HFFc6 (cell line): Measurements from ENCODE around the gene NUP50. TPM values are rescaled to one million over a fixed set of nuclear protein-coding genes. Genes with fewer than 3 reads are reported as not detected.

Experiments
- DNase-seq: peaks from one replicate; pipeline ENCODE4 v3.0.0-alpha.2; 2018
- H3K27ac Mint-ChIP-seq: 2 replicates; pipeline ENCODE4 v1.8.0; 2020; ENCODE audit warnings: mild to moderate bottlenecking, mixed read lengths
- H3K27me3 Mint-ChIP-seq: 2 replicates; pipeline ENCODE4 v1.8.0; 2021; ENCODE audit warnings: mild to moderate bottlenecking, moderate library complexity, mixed read lengths; ENCODE audit not compliant: insufficient read depth
- H3K36me3 Mint-ChIP-seq: 2 replicates; pipeline ENCODE4 v1.8.0; 2021; ENCODE audit warnings: low read depth, mixed read lengths
- H3K4me1 Mint-ChIP-seq: 2 replicates; pipeline ENCODE4 v1.8.0; 2020; ENCODE audit warnings: low read depth, mixed read lengths
- H3K4me3 Mint-ChIP-seq: 2 replicates; pipeline ENCODE4 v1.8.0; 2020; ENCODE audit warnings: mild to moderate bottlenecking, moderate library complexity, mixed read lengths
- H3K9me3 Mint-ChIP-seq: 2 replicates; pipeline ENCODE4 v1.8.0; 2020; ENCODE audit warnings: mild to moderate bottlenecking, mixed read lengths
- CTCF ChIP-seq: fragments of 200-600 bp; sonication (generic); IDR thresholded peaks from 2 replicates; pipeline ENCODE4 v1.5.0; 2021; ENCODE audit warnings: antibody characterized with exemption, mild to moderate bottlenecking
- total RNA-seq, 6 experiments: library from RNA; stranded (reverse); fragmentation: NEBNext Ultra II Directional; extraction: Animal tissue kit (Norgen Biotek cat#: 25700); gene quantifications; 2 replicates in 1 of 6; 3 replicates in 5 of 6; pipeline ENCODE4 v1.2.3, GENCODE V29; 2021

Gene NUP50
- total RNA-seq, 6 experiments from 2014 or later = 44.3 to 63.0 (median 56.6) TPM

- H3K36me3 Mint-ChIP-seq = peaks cover 21% of the 10 kb centered on the region
- H3K27me3 Mint-ChIP-seq = peaks cover 3% of the 10 kb centered on the region
- peak overlapping the region; percentile 54; the same call in 1 of the 2 replicates for H3K4me3 Mint-ChIP-seq
- no peaks in the 10 kb centered on the region for H3K9me3 Mint-ChIP-seq
- no peak for TF ChIP-seq CTCF
- peaks cover 52% of the 10 kb centered on the region for H3K4me1 Mint-ChIP-seq
- peak; percentile 65 for DNase-seq
- H3K27ac Mint-ChIP-seq = peak overlapping the region; percentile 81
These were observed 44.4 kb downstream of the NUP50 start for GRCh38 chr22:45207981-45208664.

GRCh38 chr22:45208696-45208992 lies 44.9 kb downstream of the NUP50 start:
- H3K4me3 Mint-ChIP-seq = no peak overlapping the region
- no peak for TF ChIP-seq CTCF
- no peak for DNase-seq
- peaks cover 21% of the 10 kb centered on the region for H3K36me3 Mint-ChIP-seq
- peaks cover 3% of the 10 kb centered on the region for H3K27me3 Mint-ChIP-seq
- H3K9me3 Mint-ChIP-seq = no peaks in the 10 kb centered on the region
- H3K27ac Mint-ChIP-seq = peak overlapping the region; percentile 81
- peaks cover 57% of the 10 kb centered on the region for H3K4me1 Mint-ChIP-seq

GRCh38 chr22:45208993-45209838 lies 45.5 kb downstream of the NUP50 start:
- Mint-ChIP-seq H3K4me1 (peaks cover 58% of the 10 kb centered on the region), H3K27ac (peak overlapping the region; percentile 98)
- peak; percentile 91 for TF ChIP-seq CTCF

GRCh38 chr22:45210174-45210573 lies 46.4 kb downstream of the NUP50 start:
- DNase-seq = no peak
- Mint-ChIP-seq H3K9me3 (no peaks in the 10 kb centered on the region), H3K27ac (peak overlapping the region; percentile 98), H3K36me3 (peaks cover 21% of the 10 kb centered on the region), H3K4me3 (peak overlapping the region; percentile 91), H3K4me1 (peaks cover 58% of the 10 kb centered on the region), H3K27me3 (peaks cover 3% of the 10 kb centered on the region)
- TF ChIP-seq CTCF = no peak

More at GRCh38 chr22:45208993-45209838, 45.5 kb downstream of the NUP50 start:
- peak overlapping the region; percentile 56 for H3K4me3 Mint-ChIP-seq
- H3K27me3 Mint-ChIP-seq = peaks cover 3% of the 10 kb centered on the region
- peak; percentile 81 for DNase-seq
- H3K9me3 Mint-ChIP-seq = no peaks in the 10 kb centered on the region
- peaks cover 21% of the 10 kb centered on the region for H3K36me3 Mint-ChIP-seq

GRCh38 chr22:45210577-45210976 lies 46.9 kb downstream of the NUP50 start:
- no peak for DNase-seq
- Mint-ChIP-seq H3K9me3 (no peaks in the 10 kb centered on the region), H3K27ac (peak overlapping the region; percentile 98), H3K4me1 (peaks cover 58% of the 10 kb centered on the region), H3K4me3 (peak overlapping the region; percentile 91), H3K36me3 (peaks cover 21% of the 10 kb centered on the region), H3K27me3 (peaks cover 3% of the 10 kb centered on the region)
- no peak for TF ChIP-seq CTCF
